Colonic mucosa (tissue), 4 donors: ENCODE measurements around the gene CBX7. TPM values are rescaled to one million over a fixed set of nuclear protein-coding genes. Genes with fewer than 3 reads are reported as not detected.

Experiments
- DNase-seq: peaks from one replicate; pipeline ENCODE4 v3.0.0-alpha.2; 2020
- H3K27ac ChIP-seq: fragments of 200-600 bp; one replicate; pipeline ENCODE4 v1.8.0; 2021
- H3K27me3 ChIP-seq: fragments of 200-600 bp; one replicate; pipeline ENCODE4 v1.8.0; 2021
- H3K36me3 ChIP-seq: fragments of 200-600 bp; one replicate; pipeline ENCODE4 v1.8.0; 2021
- H3K4me1 ChIP-seq: fragments of 200-600 bp; one replicate; pipeline ENCODE4 v1.8.0; 2021; ENCODE audit warnings: mild to moderate bottlenecking
- H3K4me3 ChIP-seq: fragments of 200-600 bp; one replicate; pipeline ENCODE4 v1.8.0; 2021
- H3K9ac ChIP-seq, 2 donors: one replicate each; pipeline ENCODE4 v1.7.0; 2013; ENCODE audit warnings: control low read depth in 2 of 2, low read depth in 2 of 2, low read length in 2 of 2
- H3K9me3 ChIP-seq: fragments of 200-600 bp; one replicate; pipeline ENCODE4 v1.8.0; 2021
- intact Hi-C: fragments of 100-400 bp; cut with DNase I; formaldehyde crosslinking; loops from one replicate; pipeline ENCODE4 v1.14.1; 2022
- total RNA-seq, 2 donors: library from RNA; stranded (reverse); fragmentation: NEBNext Ultra II Directional in 1 of 2; extraction: Animal tissue kit (Norgen Biotek cat#: 25700) in 1 of 2; gene quantifications; one replicate each; pipeline ENCODE4 v1.2.1, GENCODE V29; 2021
- TF ChIP-seq, protein P1 (sequence below): fragments of 200-600 bp; IDR thresholded peaks from one replicate; pipeline ENCODE4 v1.8.0; 2022; ENCODE audit warnings: antibody characterized with exemption, mild to moderate bottlenecking
- donor health status: healthy.
- donor health status: DM: no; HTN: no; CAD: no.
- donor health status: DM: no; HTN: no; CAD: no.

Gene CBX7
- total RNA-seq, 2 donors from 2014 or later, result 15.0 to 21.1 TPM

DNA sequence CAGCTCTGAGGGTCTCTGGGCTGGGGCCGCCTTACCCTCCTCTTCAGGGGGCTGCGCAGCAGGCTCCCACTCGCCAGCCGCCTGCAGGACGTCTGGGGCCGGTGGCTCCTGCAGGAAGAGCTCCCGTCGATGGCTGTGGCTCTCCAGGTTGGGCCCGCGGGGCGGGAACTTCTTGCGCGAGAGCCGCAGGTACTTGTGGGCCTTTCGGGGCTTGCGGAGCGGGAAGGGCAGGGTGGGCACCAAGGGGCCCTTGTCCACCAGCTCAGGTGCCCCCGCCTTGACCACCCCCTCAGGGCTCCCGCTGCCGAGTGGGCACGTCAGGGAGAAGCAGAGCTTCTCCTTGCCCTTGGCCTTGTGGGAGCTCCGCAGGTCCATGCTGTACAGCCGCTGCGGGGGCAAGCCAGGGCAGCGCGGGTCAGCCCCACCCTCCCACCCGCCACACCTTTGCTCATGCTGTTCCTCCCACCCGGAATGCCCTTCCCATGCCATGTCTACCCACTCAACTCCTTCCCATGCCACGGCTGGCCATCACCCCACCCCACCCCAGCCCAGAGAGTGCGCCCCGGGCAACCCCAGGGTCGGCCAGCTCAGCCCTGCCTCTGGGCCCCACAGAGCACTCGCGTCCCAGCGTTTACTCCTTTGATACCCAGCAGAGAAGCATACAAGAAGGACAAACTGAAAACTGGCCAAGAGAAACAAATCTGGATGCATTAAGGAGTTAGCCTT lies 18.0 kb downstream of the CBX7 start:
- TF ChIP-seq, protein P1, sequence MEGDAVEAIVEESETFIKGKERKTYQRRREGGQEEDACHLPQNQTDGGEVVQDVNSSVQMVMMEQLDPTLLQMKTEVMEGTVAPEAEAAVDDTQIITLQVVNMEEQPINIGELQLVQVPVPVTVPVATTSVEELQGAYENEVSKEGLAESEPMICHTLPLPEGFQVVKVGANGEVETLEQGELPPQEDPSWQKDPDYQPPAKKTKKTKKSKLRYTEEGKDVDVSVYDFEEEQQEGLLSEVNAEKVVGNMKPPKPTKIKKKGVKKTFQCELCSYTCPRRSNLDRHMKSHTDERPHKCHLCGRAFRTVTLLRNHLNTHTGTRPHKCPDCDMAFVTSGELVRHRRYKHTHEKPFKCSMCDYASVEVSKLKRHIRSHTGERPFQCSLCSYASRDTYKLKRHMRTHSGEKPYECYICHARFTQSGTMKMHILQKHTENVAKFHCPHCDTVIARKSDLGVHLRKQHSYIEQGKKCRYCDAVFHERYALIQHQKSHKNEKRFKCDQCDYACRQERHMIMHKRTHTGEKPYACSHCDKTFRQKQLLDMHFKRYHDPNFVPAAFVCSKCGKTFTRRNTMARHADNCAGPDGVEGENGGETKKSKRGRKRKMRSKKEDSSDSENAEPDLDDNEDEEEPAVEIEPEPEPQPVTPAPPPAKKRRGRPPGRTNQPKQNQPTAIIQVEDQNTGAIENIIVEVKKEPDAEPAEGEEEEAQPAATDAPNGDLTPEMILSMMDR, result no peak
- Histone ChIP-seq H3K36me3 (no peaks in the 10 kb centered on the region), H3K4me1 (peaks cover 3% of the 10 kb centered on the region), H3K9me3 (no peaks in the 10 kb centered on the region), H3K4me3 (no peak overlapping the region), H3K27me3 (no peaks in the 10 kb centered on the region), H3K27ac (no peak overlapping the region), H3K9ac (no peak overlapping the region)
- no peak for DNase-seq
- intact Hi-C loops, result no loop called here

DNA sequence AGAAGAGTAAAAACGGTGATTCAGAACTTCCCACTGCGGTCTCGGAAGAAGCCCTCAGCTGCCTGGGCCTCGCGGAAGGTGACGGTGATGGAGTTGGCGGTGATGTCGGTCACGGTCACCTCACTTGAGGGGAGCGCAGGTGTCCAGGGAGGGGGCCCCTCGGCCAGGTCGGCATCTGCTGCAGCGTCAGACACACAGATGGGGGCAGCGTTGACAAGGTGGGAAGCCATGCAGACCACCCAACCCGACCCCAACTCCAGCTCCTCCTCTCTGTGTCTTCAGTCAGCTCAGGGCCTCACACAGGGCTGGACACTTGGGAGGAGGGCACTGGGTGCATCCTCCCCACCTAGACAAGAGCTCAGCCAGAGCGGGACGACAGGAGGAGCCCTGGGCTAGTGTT lies 18.6 kb downstream of the CBX7 start:
- Histone ChIP-seq H3K27ac (no peak overlapping the region), H3K4me1 (peaks cover 3% of the 10 kb centered on the region), H3K9ac (no peak overlapping the region), H3K36me3 (no peaks in the 10 kb centered on the region), H3K27me3 (no peaks in the 10 kb centered on the region), H3K9me3 (no peaks in the 10 kb centered on the region), H3K4me3 (no peak overlapping the region)
- intact Hi-C loops, result no loop called here
- TF ChIP-seq, protein P1, result no peak
- DNase-seq, result no peak

DNA sequence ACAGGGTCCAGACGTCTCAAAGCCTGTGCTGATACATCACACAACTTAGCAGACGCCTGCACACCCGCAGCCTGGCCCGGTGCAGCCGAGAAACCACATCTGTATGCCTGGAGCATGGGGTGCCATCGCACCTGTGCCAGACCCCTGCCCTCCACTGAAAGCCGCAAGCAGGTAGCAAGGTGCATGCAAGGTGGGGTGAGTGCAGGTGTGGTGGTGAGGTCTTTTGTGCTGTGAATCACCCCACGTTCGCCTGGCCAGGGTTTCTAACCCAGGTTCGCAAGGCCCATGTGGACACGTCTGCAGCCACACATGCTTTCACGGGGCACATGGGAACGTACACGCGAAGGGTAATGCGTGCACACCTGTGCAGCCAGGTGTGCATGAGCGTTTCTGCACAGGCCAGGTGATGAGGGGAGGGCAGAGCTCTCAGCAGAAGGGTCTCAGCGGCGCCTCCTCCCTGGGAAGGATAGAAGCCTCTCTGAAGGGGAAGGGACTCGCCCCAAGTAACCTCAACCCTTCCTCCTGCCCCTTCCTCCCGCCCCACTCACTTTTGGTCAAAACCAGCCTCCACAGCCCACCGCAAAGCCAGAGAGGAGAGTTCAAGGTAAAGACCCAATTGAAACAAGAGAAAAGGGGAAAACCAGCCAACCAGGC lies 19.5 kb downstream of the CBX7 start:
- TF ChIP-seq, protein P1, result no peak
- Histone ChIP-seq H3K27me3 (no peaks in the 10 kb centered on the region), H3K9ac (no peak overlapping the region), H3K4me1 (peaks cover 3% of the 10 kb centered on the region), H3K27ac (no peak overlapping the region), H3K36me3 (no peaks in the 10 kb centered on the region), H3K4me3 (no peak overlapping the region), H3K9me3 (no peaks in the 10 kb centered on the region)
- intact Hi-C loops, result no loop called here
- DNase-seq, result no peak

DNA sequence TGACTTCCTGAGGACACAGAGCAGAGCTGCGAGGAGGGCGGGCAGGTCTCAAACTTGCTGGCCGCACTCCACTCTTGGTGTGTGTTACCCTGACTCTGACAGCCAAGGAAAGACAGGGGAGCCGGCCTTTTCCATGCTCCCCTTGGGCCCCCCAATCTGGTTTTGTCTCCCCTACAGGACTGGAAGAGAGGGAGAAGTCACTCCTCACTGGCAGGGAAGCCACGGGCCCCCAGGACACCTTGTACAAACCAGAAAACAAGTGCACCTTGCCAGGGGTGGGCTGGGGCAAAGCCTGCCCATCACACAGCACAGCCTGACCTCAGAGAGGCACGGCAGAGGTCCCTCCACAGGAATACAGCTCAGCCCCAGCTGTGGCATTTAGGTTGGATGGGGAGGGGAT lies 20.2 kb downstream of the CBX7 start:
- TF ChIP-seq, protein P1, result no peak
- Histone ChIP-seq H3K9me3 (no peaks in the 10 kb centered on the region), H3K36me3 (no peaks in the 10 kb centered on the region), H3K27me3 (no peaks in the 10 kb centered on the region), H3K4me3 (no peak overlapping the region), H3K9ac (no peak overlapping the region), H3K27ac (no peak overlapping the region), H3K4me1 (peaks cover 3% of the 10 kb centered on the region)
- DNase-seq, result no peak
- intact Hi-C loops, result no loop called here

DNA sequence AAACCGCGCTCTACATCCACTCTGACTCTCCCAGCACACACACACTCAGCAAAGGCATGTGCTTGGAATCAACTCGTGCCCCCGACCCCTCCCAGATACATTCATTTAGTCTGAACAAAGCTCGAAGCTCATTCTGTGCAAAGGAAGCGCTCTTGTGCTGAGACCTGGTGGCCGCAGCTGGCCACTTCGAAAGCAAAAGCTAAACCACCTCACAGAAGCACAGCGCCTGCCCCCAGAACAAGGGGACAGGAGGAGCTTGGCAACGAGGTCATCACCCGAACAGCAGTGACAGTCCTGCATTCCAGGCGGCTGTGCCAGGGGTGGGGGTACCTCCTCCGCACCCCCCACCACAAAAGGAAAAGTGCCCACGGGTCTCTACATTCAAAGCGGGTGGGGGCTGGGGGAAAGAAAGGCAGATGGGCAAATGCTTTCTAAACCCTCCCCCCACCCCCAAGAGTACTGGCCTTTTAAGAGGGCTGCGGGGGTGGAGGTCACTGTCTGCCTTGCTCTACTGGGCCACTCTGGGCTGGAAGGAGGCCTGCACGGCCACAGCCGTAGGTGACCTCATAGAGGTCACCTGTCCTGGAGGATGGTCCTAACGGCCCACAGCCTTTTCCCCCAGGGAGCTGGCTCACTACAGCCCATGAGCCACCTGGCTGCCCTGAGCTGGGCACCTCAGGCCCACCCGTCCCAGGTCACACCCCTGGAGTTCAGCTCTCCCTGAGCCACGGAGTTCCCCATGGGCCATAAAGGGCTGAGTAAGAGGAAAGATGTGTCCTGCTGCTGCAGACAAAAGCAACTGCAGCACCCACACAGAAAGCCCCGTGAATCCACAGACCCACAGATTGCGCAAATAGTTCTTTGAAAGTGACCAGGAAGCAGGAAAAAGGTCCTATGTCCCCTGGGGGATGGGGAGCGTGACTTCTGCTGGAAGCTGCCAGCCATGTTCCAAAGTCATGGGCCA lies 21.3 kb downstream of the CBX7 start:
- Histone ChIP-seq H3K27me3 (no peaks in the 10 kb centered on the region), H3K4me1 (peaks cover 3% of the 10 kb centered on the region), H3K9ac (no peak overlapping the region), H3K27ac (no peak overlapping the region), H3K36me3 (no peaks in the 10 kb centered on the region), H3K9me3 (no peaks in the 10 kb centered on the region), H3K4me3 (no peak overlapping the region)
- no peak for DNase-seq
- intact Hi-C loops, result no loop called here
- TF ChIP-seq, protein P1, result no peak
